Measurements from ENCODE around the gene USH2A. TPM values are rescaled to one million over a fixed set of nuclear protein-coding genes. Genes with fewer than 3 reads are reported as not detected.
A peak's percentile ranks its signal among the peaks of the same experiment; 100 is the strongest.

Gene USH2A
- total RNA-seq, 1 donor from 2014 or later = 0.14 TPM

- peaks cover 13% of the 10 kb centered on the region for H3K9me3 Mint-ChIP-seq
- H3K4me3 Mint-ChIP-seq = no peak overlapping the region
- no peaks in the 10 kb centered on the region for H3K36me3 Mint-ChIP-seq (ENCODE audit: low read depth)
- no peak overlapping the region for H3K27ac Mint-ChIP-seq (ENCODE audit: unreplicated experiment)
- no peak for DNase-seq (ENCODE audit: low read depth, low spot score)
- H3K27me3 Mint-ChIP-seq (ENCODE audit: low read depth) = no peaks in the 10 kb centered on the region
- H3K4me1 Mint-ChIP-seq = no peaks in the 10 kb centered on the region
- TF ChIP-seq CTCF (conservative IDR thresholded peaks at IDR 0.05) = no peak
Measured at GRCh38 chr1:215830226-215830810, 592.9 kb downstream of the USH2A start.

GRCh38 chr1:215825056-215825455 is 598.2 kb downstream of the USH2A start:
- no peak for DNase-seq (ENCODE audit: low read depth, low spot score)
- H3K27ac Mint-ChIP-seq (ENCODE audit: unreplicated experiment) = no peak overlapping the region
- no peak for TF ChIP-seq CTCF (conservative IDR thresholded peaks at IDR 0.05)
- H3K36me3 Mint-ChIP-seq (ENCODE audit: low read depth) = no peaks in the 10 kb centered on the region
- H3K9me3 Mint-ChIP-seq = peaks cover 2% of the 10 kb centered on the region
- H3K4me3 Mint-ChIP-seq = no peak overlapping the region
- H3K27me3 Mint-ChIP-seq (ENCODE audit: low read depth) = peaks cover 6% of the 10 kb centered on the region
- no peaks in the 10 kb centered on the region for H3K4me1 Mint-ChIP-seq

- Mint-ChIP-seq H3K27ac (ENCODE audit: unreplicated experiment) (no peak overlapping the region), H3K27me3 (ENCODE audit: low read depth) (peaks cover 6% of the 10 kb centered on the region), H3K36me3 (ENCODE audit: low read depth) (no peaks in the 10 kb centered on the region), H3K9me3 (no peaks in the 10 kb centered on the region), H3K4me1 (no peaks in the 10 kb centered on the region), H3K4me3 (no peak overlapping the region)
- no peak for DNase-seq (ENCODE audit: low read depth, low spot score)
- peak; percentile 61 for TF ChIP-seq CTCF (conservative IDR thresholded peaks at IDR 0.05)
Measured at GRCh38 chr1:215824245-215824644, 599.0 kb downstream of the USH2A start.

GRCh38 chr1:215819114-215819513 is 604.1 kb downstream of the USH2A start:
- H3K4me3 Mint-ChIP-seq = no peak overlapping the region
- H3K27me3 Mint-ChIP-seq (ENCODE audit: low read depth) = peaks cover 6% of the 10 kb centered on the region
- H3K4me1 Mint-ChIP-seq = no peaks in the 10 kb centered on the region
- H3K9me3 Mint-ChIP-seq = no peaks in the 10 kb centered on the region
- no peak for DNase-seq (ENCODE audit: low read depth, low spot score)
- no peak for TF ChIP-seq CTCF (conservative IDR thresholded peaks at IDR 0.05)
- no peak overlapping the region for H3K27ac Mint-ChIP-seq (ENCODE audit: unreplicated experiment)
- H3K36me3 Mint-ChIP-seq (ENCODE audit: low read depth) = no peaks in the 10 kb centered on the region

GRCh38 chr1:215807911-215808436 is 615.3 kb downstream of the USH2A start:
- no peak for DNase-seq (ENCODE audit: low read depth, low spot score)
- Mint-ChIP-seq H3K4me3 (no peak overlapping the region), H3K4me1 (no peaks in the 10 kb centered on the region), H3K27ac (ENCODE audit: unreplicated experiment) (no peak overlapping the region), H3K9me3 (peaks cover 17% of the 10 kb centered on the region), H3K36me3 (ENCODE audit: low read depth) (peaks cover 4% of the 10 kb centered on the region), H3K27me3 (ENCODE audit: low read depth) (no peaks in the 10 kb centered on the region)
- no peak for TF ChIP-seq CTCF (conservative IDR thresholded peaks at IDR 0.05)

Data from neural crest cell (in vitro differentiated cells).